Osteoblast (primary cell): ENCODE results near the gene SLC25A14. TPM values are rescaled to one million over a fixed set of nuclear protein-coding genes. Genes with fewer than 3 reads are reported as not detected.

Source experiments
- DNase-seq: peaks from one replicate; pipeline ENCODE4 v3.0.0; 2011; ENCODE audit warnings: low spot score, mixed read lengths; ENCODE audit not compliant: insufficient read length; ENCODE audit errors: missing footprints
- H2AFZ ChIP-seq: 2 replicates; pipeline ENCODE4 v1.6.0; 2011; ENCODE audit warnings: mild to moderate bottlenecking, low read length
- H3K27ac ChIP-seq: 2 replicates; pipeline ENCODE4 v1.5.1; 2011; ENCODE audit warnings: mild to moderate bottlenecking, low read depth, low read length, moderate library complexity
- H3K27me3 ChIP-seq: 2 replicates; pipeline ENCODE4 v1.6.0; 2012; ENCODE audit warnings: mild to moderate bottlenecking, control low read depth, inconsistent platforms, low read length, moderate library complexity; ENCODE audit not compliant: insufficient read depth
- H3K36me3 ChIP-seq: 2 replicates; pipeline ENCODE4 v1.5.1; 2011; ENCODE audit warnings: mild to moderate bottlenecking, low read length, control low read depth, moderate library complexity; ENCODE audit not compliant: insufficient read depth
- H3K4me1 ChIP-seq: 2 replicates; pipeline ENCODE4 v1.5.1; 2011; ENCODE audit warnings: mild to moderate bottlenecking, low read length, control low read depth, moderate library complexity; ENCODE audit not compliant: insufficient read depth
- H3K4me2 ChIP-seq: 2 replicates; pipeline ENCODE4 v1.6.0; 2011; ENCODE audit warnings: mild to moderate bottlenecking, low read length; ENCODE audit not compliant: insufficient read depth
- H3K4me3 ChIP-seq: fragments of 200-600 bp; sonication (generic); 3 replicates; pipeline ENCODE4 v1.5.1; 2012; ENCODE audit warnings: mild to moderate bottlenecking, low read length, inconsistent platforms; ENCODE audit not compliant: insufficient read depth
- H3K79me2 ChIP-seq: 2 replicates; pipeline ENCODE4 v1.6.0; 2012; ENCODE audit warnings: mild to moderate bottlenecking, low read length, control low read depth, inconsistent platforms; ENCODE audit not compliant: insufficient read depth
- H3K9me3 ChIP-seq: 2 replicates; pipeline ENCODE4 v1.5.1; 2011; ENCODE audit warnings: low read depth, low read length, control low read depth
- H4K20me1 ChIP-seq: 2 replicates; pipeline ENCODE4 v1.6.0; 2012; ENCODE audit warnings: mild to moderate bottlenecking, low read length, control low read depth; ENCODE audit not compliant: insufficient read depth
- total RNA-seq: library from RNA; depleted of rRNA; stranded (reverse); fragments of >200 nt; gene quantifications from 2 replicates; pipeline ENCODE4 v1.2.3, GENCODE V29; 2012
- TF ChIP-seq, protein P1 (sequence below): IDR thresholded peaks from 2 replicates; pipeline ENCODE4 v1.5.1; 2011; ENCODE audit warnings: mild to moderate bottlenecking, low read depth, low read length, moderate library complexity; ENCODE audit errors: extremely low read depth

The SLC25A14 gene
- total RNA-seq, 1 donor: 10.9 TPM

GRCh38 chrX:130299279-130300009, 40.3 kb upstream of the SLC25A14 start:
- Histone ChIP-seq H3K4me1 (no peaks in the 10 kb centered on the region), H3K27me3 (no peaks in the 10 kb centered on the region), H4K20me1 (no peaks in the 10 kb centered on the region), H3K36me3 (no peaks in the 10 kb centered on the region), H2AFZ (no peak overlapping the region), H3K4me2 (no peak overlapping the region), H3K27ac (no peak overlapping the region), H3K79me2 (no peaks in the 10 kb centered on the region), H3K9me3 (no peaks in the 10 kb centered on the region), H3K4me3 (no peak overlapping the region)
- DNase-seq: no peak
- TF ChIP-seq, protein P1, sequence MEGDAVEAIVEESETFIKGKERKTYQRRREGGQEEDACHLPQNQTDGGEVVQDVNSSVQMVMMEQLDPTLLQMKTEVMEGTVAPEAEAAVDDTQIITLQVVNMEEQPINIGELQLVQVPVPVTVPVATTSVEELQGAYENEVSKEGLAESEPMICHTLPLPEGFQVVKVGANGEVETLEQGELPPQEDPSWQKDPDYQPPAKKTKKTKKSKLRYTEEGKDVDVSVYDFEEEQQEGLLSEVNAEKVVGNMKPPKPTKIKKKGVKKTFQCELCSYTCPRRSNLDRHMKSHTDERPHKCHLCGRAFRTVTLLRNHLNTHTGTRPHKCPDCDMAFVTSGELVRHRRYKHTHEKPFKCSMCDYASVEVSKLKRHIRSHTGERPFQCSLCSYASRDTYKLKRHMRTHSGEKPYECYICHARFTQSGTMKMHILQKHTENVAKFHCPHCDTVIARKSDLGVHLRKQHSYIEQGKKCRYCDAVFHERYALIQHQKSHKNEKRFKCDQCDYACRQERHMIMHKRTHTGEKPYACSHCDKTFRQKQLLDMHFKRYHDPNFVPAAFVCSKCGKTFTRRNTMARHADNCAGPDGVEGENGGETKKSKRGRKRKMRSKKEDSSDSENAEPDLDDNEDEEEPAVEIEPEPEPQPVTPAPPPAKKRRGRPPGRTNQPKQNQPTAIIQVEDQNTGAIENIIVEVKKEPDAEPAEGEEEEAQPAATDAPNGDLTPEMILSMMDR: no peak

DNA sequence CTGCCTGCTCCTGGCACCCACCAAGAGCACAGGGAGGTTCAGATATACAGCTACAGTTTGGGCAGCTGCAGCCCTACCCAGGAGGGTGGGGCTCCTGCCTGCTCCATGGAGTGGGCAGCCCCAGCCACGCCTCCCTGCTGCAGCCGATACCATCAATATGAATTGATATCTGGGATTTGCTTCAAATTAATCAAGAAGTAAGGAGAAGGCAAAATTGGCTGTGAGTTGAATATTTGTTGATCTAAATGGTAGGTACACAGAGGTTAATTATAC, 39.8 kb upstream of the SLC25A14 start:
- H3K4me2 ChIP-seq: no peak overlapping the region
- H3K4me1 ChIP-seq: no peaks in the 10 kb centered on the region
- H3K4me3 ChIP-seq: no peak overlapping the region
- H3K9me3 ChIP-seq: no peaks in the 10 kb centered on the region
- TF ChIP-seq, protein P1: no peak
- no peaks in the 10 kb centered on the region for H3K79me2 ChIP-seq
- no peaks in the 10 kb centered on the region for H3K36me3 ChIP-seq
- no peaks in the 10 kb centered on the region for H3K27me3 ChIP-seq
- H2AFZ ChIP-seq: no peak overlapping the region
- no peaks in the 10 kb centered on the region for H4K20me1 ChIP-seq
- no peak overlapping the region for H3K27ac ChIP-seq
- no peak for DNase-seq

GRCh38 chrX:130301405-130301804, 38.3 kb upstream of the SLC25A14 start:
- TF ChIP-seq, protein P1: no peak
- no peaks in the 10 kb centered on the region for H3K9me3 ChIP-seq

DNA sequence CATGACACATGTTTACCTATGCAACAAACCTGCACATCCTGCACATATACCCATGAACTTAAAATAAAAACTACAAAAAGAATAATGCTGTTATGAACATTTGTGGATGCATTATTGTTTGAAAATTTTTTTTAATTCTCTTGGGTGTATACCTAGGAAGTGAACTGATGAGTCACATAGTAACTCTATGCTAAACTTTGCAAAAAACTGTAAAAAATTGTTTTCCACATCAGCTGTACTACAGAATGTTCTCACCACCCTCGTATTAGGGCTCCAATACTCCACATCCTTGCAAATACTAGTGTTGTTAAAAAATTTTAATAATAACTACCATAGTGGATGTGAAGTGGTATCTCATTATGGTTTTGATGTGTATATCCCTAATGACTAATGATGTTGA, 37.7 kb upstream of the SLC25A14 start:
- no peak overlapping the region for H3K4me3 ChIP-seq
- H3K27me3 ChIP-seq: no peaks in the 10 kb centered on the region
- no peak overlapping the region for H3K4me2 ChIP-seq
- no peak overlapping the region for H2AFZ ChIP-seq
- H3K27ac ChIP-seq: no peak overlapping the region
- no peaks in the 10 kb centered on the region for H4K20me1 ChIP-seq
- no peaks in the 10 kb centered on the region for H3K9me3 ChIP-seq
- DNase-seq: no peak
- TF ChIP-seq, protein P1: no peak
- no peaks in the 10 kb centered on the region for H3K36me3 ChIP-seq
- no peaks in the 10 kb centered on the region for H3K79me2 ChIP-seq
- no peaks in the 10 kb centered on the region for H3K4me1 ChIP-seq

More at GRCh38 chrX:130301405-130301804, 38.3 kb upstream of the SLC25A14 start:
- Histone ChIP-seq H3K27me3 (no peaks in the 10 kb centered on the region), H3K4me3 (no peak overlapping the region), H3K4me2 (no peak overlapping the region), H3K36me3 (no peaks in the 10 kb centered on the region), H3K27ac (no peak overlapping the region), H4K20me1 (no peaks in the 10 kb centered on the region), H3K79me2 (no peaks in the 10 kb centered on the region), H2AFZ (no peak overlapping the region), H3K4me1 (no peaks in the 10 kb centered on the region)
- no peak for DNase-seq
